ENCODE results near the gene SPATA1. TPM values are rescaled to one million over a fixed set of nuclear protein-coding genes. Genes with fewer than 3 reads are reported as not detected.
"Not testable (repeated sequence)": the region's sequence is repeated elsewhere in the genome, so short reads cannot be mapped to it uniquely, and the experiment has no call there.

The SPATA1 gene
- polyA plus RNA-seq, 6 donors from 2014 or later: 0.23 to 0.96 (median 0.25) TPM; not detected in 3

- H3K36me3 Mint-ChIP-seq: peaks cover 5 to 6% of the 10 kb centered on the region in 2 donors
- peaks cover 0 to 5% (median 0%) of the 10 kb centered on the region in 3 donors for H3K27me3 Mint-ChIP-seq
- H3K9me3 Mint-ChIP-seq: peaks cover 0 to 19% (median 6%) of the 10 kb centered on the region in 7 donors
- peaks cover 18 to 32% (median 29%) of the 10 kb centered on the region in 3 donors for H3K4me1 Mint-ChIP-seq
- DNase-seq: peak; percentile 39
- ATAC-seq (ENCODE audit: low read depth in 2 of 2): peak; percentile 98
- H3K27ac Mint-ChIP-seq: peak overlapping the region; percentile 67 to 92 (median 85)
- H3K4me3 Mint-ChIP-seq: peak overlapping the region; percentile 1 to 81 (median 48)
These were observed 76.8 kb downstream of the SPATA1 start for GRCh38 chr1:84582802-84583587.

DNA sequence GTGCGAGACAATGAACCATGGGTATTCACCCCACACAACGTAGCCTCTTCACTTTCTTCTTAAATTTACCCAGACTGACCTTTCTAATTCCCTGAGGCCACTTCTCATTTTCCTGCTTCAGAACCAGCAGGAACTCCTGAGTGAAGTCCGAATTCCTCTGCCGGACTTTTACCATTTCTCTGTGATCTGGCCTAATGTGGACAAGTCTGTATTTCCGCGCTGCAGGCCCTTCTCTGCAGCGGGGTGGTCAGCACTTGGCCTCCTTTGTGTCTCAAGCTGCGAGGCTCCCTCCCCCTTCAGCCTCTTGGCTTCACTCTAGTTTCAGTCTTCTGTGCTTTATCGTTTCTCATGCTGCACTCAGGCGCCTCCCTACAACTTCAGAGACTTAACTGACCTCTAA, 77.5 kb downstream of the SPATA1 start:
- H3K9me3 Mint-ChIP-seq: peaks cover 0 to 19% (median 6%) of the 10 kb centered on the region in 7 donors
- peaks cover 18 to 32% (median 29%) of the 10 kb centered on the region in 3 donors for H3K4me1 Mint-ChIP-seq
- peak overlapping the region; percentile 67 to 92 (median 82) for H3K27ac Mint-ChIP-seq
- peaks cover 5 to 6% of the 10 kb centered on the region in 2 donors for H3K36me3 Mint-ChIP-seq
- H3K4me3 Mint-ChIP-seq: peak overlapping the region; percentile 1 to 81 (median 48)
- H3K27me3 Mint-ChIP-seq: peaks cover 0 to 5% (median under 1%) of the 10 kb centered on the region in 3 donors
- DNase-seq: no peak
- ATAC-seq (ENCODE audit: low read depth in 2 of 2): no peak

GRCh38 chr1:84584126-84584525, 77.9 kb downstream of the SPATA1 start:
- H3K36me3 Mint-ChIP-seq: peaks cover 2 to 6% of the 10 kb centered on the region in 2 donors
- H3K27ac Mint-ChIP-seq: peak overlapping the region; percentile 67 to 92 (median 82)
- H3K4me3 Mint-ChIP-seq: peak overlapping the region in 4 of 8 donors; percentile 14 to 69 (median 58)
- peaks cover 0 to 19% (median 6%) of the 10 kb centered on the region in 7 donors for H3K9me3 Mint-ChIP-seq
- DNase-seq (no peak), ATAC-seq (ENCODE audit: low read depth in 2 of 2) (peak in 1 of 2 donors; percentile 3)
- H3K4me1 Mint-ChIP-seq: peaks cover 18 to 32% (median 29%) of the 10 kb centered on the region in 3 donors
- H3K27me3 Mint-ChIP-seq: peaks cover 0 to 5% (median 4%) of the 10 kb centered on the region in 3 donors

- peaks cover 0 to 21% (median 11%) of the 10 kb centered on the region in 7 donors for H3K9me3 Mint-ChIP-seq
- H3K4me1 Mint-ChIP-seq: peaks cover 18 to 29% (median 29%) of the 10 kb centered on the region in 3 donors
- no peak for DNase-seq
- peaks cover 0 to 13% of the 10 kb centered on the region in 2 donors for H3K36me3 Mint-ChIP-seq
- peak overlapping the region in 1 of 8 donors; percentile 52 for H3K4me3 Mint-ChIP-seq
- ATAC-seq (ENCODE audit: low read depth in 2 of 2): no peak
- H3K27ac Mint-ChIP-seq: peak overlapping the region in 2 of 6 donors; percentile 40 to 68
- peaks cover 4 to 20% (median 8%) of the 10 kb centered on the region in 3 donors for H3K27me3 Mint-ChIP-seq
These were observed 79.6 kb downstream of the SPATA1 start for GRCh38 chr1:84585803-84586202.

DNA sequence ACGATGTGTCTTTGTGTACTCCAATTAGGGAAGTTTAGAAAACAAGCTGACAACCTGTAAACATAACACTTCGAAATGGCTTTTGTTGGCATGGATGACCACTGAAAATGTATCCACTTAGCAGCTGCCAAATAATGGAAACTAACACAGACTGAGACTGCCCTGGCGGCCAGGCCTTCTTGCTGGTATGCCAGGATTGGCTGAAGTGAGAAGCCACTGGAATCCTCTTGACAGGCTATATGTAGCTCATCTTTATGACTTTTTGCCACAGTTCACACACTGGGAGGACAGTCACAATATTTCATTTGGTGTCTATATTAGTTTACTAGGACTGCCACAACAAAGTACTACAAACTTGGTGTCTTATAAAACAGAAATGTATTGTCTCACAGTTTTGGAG, 80.9 kb downstream of the SPATA1 start:
- ATAC-seq (ENCODE audit: low read depth in 2 of 2) (no peak), DNase-seq (no peak)
- peaks cover 15 to 23% (median 23%) of the 10 kb centered on the region in 3 donors for H3K4me1 Mint-ChIP-seq
- peaks cover 0 to 24% (median 15%) of the 10 kb centered on the region in 7 donors for H3K9me3 Mint-ChIP-seq
- no peak overlapping the region for H3K4me3 Mint-ChIP-seq
- H3K27ac Mint-ChIP-seq: no peak overlapping the region
- H3K36me3 Mint-ChIP-seq: peaks cover 0 to 24% of the 10 kb centered on the region in 2 donors
- H3K27me3 Mint-ChIP-seq: peaks cover 8 to 33% (median 8%) of the 10 kb centered on the region in 3 donors

DNA sequence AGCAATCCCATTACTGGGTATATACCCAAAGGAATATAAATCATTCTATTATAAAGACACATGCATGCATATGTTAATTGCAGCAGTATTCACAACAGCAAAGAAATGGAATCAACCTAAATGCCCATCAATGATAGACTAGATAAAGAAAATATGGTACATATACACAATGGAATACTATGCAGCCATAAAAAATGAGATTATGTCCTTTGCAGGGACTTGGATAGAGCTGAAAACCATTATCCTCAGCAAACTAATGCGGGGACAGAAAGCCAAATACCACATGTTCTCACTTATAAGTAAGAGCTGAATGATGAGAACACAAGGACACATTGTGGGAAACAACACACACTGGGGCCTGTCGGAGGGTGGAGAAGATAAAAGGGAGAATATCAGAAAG, 88.8 kb downstream of the SPATA1 start:
- peaks cover 0 to 15% of the 10 kb centered on the region in 2 donors for H3K36me3 Mint-ChIP-seq
- not testable (repeated sequence) for H3K27ac Mint-ChIP-seq; H3K4me3 Mint-ChIP-seq; ATAC-seq (ENCODE audit: low read depth in 2 of 2); DNase-seq
- H3K27me3 Mint-ChIP-seq: peaks cover 3 to 32% (median 4%) of the 10 kb centered on the region in 3 donors
- H3K4me1 Mint-ChIP-seq: peaks cover 0 to 11% (median 0%) of the 10 kb centered on the region in 3 donors
- peaks cover 0 to 41% (median 12%) of the 10 kb centered on the region in 7 donors for H3K9me3 Mint-ChIP-seq

- Mint-ChIP-seq H3K4me1 (peaks cover 0 to 11% (median 0%) of the 10 kb centered on the region in 3 donors), H3K9me3 (peaks cover 0 to 25% (median 4%) of the 10 kb centered on the region in 7 donors), H3K4me3 (no peak overlapping the region), H3K27me3 (peaks cover 0 to 12% (median 0%) of the 10 kb centered on the region in 3 donors), H3K27ac (no peak overlapping the region), H3K36me3 (peaks cover 0 to 2% of the 10 kb centered on the region in 2 donors)
- DNase-seq (no peak), ATAC-seq (ENCODE audit: low read depth in 2 of 2) (no peak)
These were observed 90.8 kb downstream of the SPATA1 start for GRCh38 chr1:84597011-84597410.

DNA sequence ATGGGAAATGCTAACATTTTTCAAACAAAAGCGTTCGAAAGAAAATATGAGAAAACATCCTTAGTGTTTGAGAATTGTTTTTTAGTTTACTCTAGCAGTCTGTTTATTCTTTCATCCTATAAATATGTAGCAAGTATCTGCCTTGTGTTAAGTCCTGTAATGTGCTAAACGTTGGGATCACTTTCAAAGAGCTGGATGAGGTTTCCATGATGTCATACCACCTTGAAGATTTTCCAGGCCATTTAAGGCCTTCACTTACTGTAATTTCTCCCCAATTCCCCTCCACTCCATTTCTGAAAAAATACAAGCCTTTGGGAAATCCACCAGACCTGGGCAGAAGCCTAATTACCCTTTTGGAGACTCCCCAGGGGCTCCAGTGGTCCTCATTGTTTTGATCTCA, 92.2 kb downstream of the SPATA1 start:
- H3K36me3 Mint-ChIP-seq: peaks cover 0 to 2% of the 10 kb centered on the region in 2 donors
- peak overlapping the region in 1 of 6 donors; percentile 17 for H3K27ac Mint-ChIP-seq
- peaks cover 0 to 7% (median 0%) of the 10 kb centered on the region in 3 donors for H3K27me3 Mint-ChIP-seq
- H3K4me3 Mint-ChIP-seq: no peak overlapping the region
- DNase-seq (no peak), ATAC-seq (ENCODE audit: low read depth in 2 of 2) (no peak)
- H3K9me3 Mint-ChIP-seq: peaks cover 0 to 19% (median 5%) of the 10 kb centered on the region in 7 donors
- peaks cover 0 to 6% (median 0%) of the 10 kb centered on the region in 3 donors for H3K4me1 Mint-ChIP-seq

- no peak overlapping the region for H3K4me3 Mint-ChIP-seq
- ATAC-seq (ENCODE audit: low read depth in 2 of 2): no peak
- peaks cover 0 to 9% of the 10 kb centered on the region in 2 donors for H3K36me3 Mint-ChIP-seq
- peaks cover 0 to 6% (median 0%) of the 10 kb centered on the region in 3 donors for H3K4me1 Mint-ChIP-seq
- no peak for DNase-seq
- H3K27ac Mint-ChIP-seq: no peak overlapping the region
- peaks cover 0 to 7% (median 0%) of the 10 kb centered on the region in 3 donors for H3K27me3 Mint-ChIP-seq
- H3K9me3 Mint-ChIP-seq: peaks cover 2 to 22% (median 11%) of the 10 kb centered on the region in 7 donors
These were observed 92.9 kb downstream of the SPATA1 start for GRCh38 chr1:84598846-84599741.

DNA sequence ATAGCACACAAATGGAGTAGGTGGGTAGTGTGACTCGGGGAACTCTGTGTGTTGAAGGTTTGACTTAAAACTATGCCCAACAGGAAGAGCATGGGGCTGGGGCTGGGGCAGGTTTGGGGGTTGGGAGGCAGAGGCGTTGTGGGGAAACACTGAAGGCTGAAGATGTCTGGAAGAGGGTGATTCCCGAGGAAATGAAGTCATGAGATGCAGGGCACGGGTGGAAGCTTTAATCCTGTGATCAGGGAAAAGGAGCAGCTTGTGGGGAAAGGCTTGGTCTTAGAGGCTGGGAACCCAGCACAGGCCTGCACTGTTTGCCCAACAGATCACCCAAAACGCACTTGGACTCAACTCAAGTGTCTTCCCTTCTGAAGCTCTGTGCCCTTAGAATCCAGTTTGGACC, 94.6 kb downstream of the SPATA1 start:
- Mint-ChIP-seq H3K27me3 (peaks cover 2 to 9% (median 4%) of the 10 kb centered on the region in 3 donors), H3K36me3 (peaks cover 10 to 26% of the 10 kb centered on the region in 2 donors)
- ATAC-seq (ENCODE audit: low read depth in 2 of 2): no peak

GRCh38 chr1:84603223-84603622, 97.0 kb downstream of the SPATA1 start:
- H3K27ac Mint-ChIP-seq: no peak overlapping the region
- peaks cover 20 to 39% of the 10 kb centered on the region in 2 donors for H3K36me3 Mint-ChIP-seq
- no peak overlapping the region for H3K4me3 Mint-ChIP-seq
- no peak for DNase-seq
- peaks cover 5 to 23% (median 7%) of the 10 kb centered on the region in 3 donors for H3K27me3 Mint-ChIP-seq
- peaks cover 17 to 50% (median 34%) of the 10 kb centered on the region in 7 donors for H3K9me3 Mint-ChIP-seq
- peaks cover 0 to 6% (median 0%) of the 10 kb centered on the region in 3 donors for H3K4me1 Mint-ChIP-seq
- no peak for ATAC-seq (ENCODE audit: low read depth in 2 of 2)

More for the DNA sequence above, 94.6 kb downstream of the SPATA1 start:
- H3K27ac Mint-ChIP-seq: no peak overlapping the region
- DNase-seq: no peak
- peaks cover 0 to 6% (median 0%) of the 10 kb centered on the region in 3 donors for H3K4me1 Mint-ChIP-seq
- peak overlapping the region in 1 of 8 donors; percentile 36 for H3K4me3 Mint-ChIP-seq
- peaks cover 8 to 31% (median 25%) of the 10 kb centered on the region in 7 donors for H3K9me3 Mint-ChIP-seq

- Mint-ChIP-seq H3K4me1 (peaks cover 0 to under 1% (median 0%) of the 10 kb centered on the region in 3 donors), H3K9me3 (peaks cover 17 to 50% (median 34%) of the 10 kb centered on the region in 7 donors), H3K36me3 (peaks cover 20 to 39% of the 10 kb centered on the region in 2 donors), H3K4me3 (peak overlapping the region in 2 of 8 donors; percentile 1 to 12), H3K27ac (no peak overlapping the region), H3K27me3 (peaks cover 5 to 23% (median 7%) of the 10 kb centered on the region in 3 donors)
- ATAC-seq (ENCODE audit: low read depth in 2 of 2) (no peak), DNase-seq (no peak)
These were observed 98.0 kb downstream of the SPATA1 start for GRCh38 chr1:84603941-84604830.
